ENCODE results near the gene NSD2.

The NSD2 gene

GRCh38 chr4:1973218-1973617, 102.0 kb downstream of the NSD2 start:
- no peak for DNase-seq

DNA sequence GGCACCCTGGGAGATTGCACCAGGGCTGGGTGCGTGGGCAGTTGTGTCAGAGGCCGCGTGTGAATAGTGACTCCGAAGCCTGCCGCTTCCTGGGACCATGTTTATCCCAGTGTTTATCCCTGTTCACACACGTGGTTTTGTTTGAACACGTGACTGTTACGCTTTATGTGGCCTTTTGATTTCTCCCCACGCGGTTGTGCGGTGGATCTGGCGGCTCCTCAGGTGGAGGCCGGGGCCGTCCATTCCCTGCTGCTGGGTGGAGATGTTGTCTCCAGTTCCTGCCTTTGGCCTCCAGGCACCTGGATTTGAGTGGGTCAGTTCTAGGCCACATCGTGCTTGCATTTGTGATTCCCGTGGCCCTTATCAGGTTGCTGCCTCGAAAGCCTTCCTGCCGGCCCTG, 102.5 kb downstream of the NSD2 start:
- no peak for DNase-seq

DNA sequence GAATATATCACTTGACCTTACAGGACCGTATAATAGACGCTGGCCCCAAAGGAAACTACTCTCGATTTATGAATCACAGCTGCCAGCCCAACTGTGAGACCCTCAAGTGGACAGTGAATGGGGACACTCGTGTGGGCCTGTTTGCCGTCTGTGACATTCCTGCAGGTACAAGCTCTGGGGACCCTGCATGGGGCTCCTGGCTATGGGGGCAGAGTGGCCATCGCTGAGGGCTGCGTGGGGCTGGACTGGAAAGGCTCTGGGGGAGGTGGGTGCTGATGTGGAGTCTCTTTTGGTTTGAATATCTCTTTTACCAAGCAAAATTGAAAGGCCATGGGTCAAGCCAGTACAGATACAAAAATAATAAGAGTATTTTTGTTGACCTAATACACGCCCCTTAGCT, 103.6 kb downstream of the NSD2 start:
- no peak for DNase-seq

DNA sequence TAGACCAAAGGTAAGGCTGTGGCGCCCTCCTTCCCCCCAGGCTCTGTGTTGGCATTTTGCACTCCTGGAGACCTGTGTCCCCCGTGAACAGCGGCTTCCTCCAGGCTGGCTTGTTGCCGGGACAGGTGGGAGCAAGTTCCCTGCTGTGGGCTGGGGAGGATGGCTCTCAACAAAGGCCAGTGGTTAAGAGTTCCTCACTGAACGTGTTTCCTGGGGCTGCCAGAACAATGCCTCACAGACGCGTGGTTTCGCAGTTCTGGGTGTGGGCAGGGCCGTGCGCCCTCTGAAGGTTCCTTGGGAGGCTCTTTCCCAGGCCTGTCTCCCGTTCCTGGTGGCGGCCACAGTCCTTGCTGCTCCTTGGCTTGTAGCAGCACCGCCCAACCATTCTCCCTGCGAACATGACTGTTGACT, 104.2 kb downstream of the NSD2 start:
- DNase-seq = no peak

GRCh38 chr4:1975880-1976279, 104.7 kb downstream of the NSD2 start:
- no peak for DNase-seq

- DNase-seq = no peak
Observed at GRCh38 chr4:1976416-1977352, 105.5 kb downstream of the NSD2 start.

DNA sequence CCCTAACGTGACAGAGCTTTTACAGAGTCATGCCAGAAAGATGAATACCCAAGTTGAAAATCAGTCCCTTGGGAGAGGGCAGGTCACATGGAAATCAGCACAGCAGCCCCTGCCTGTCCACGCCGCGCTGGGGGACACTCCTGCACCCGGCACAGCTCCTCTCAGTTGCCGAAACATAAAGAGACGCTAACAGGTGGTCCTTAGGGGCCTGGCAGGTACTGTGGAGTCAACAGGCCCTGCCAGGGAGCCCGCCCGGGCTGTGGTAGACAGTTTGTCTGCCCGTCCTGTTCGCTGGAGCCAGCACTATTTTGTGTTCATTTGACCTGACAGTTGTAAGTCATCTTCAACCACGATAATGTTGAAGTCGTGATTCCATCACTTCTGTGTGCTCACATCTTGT, 107.0 kb downstream of the NSD2 start:
- DNase-seq = no peak

GRCh38 chr4:1978741-1979476, 107.7 kb downstream of the NSD2 start:
- no peak for DNase-seq

GRCh38 chr4:1979477-1980196, 108.4 kb downstream of the NSD2 start:
- no peak for DNase-seq

DNA sequence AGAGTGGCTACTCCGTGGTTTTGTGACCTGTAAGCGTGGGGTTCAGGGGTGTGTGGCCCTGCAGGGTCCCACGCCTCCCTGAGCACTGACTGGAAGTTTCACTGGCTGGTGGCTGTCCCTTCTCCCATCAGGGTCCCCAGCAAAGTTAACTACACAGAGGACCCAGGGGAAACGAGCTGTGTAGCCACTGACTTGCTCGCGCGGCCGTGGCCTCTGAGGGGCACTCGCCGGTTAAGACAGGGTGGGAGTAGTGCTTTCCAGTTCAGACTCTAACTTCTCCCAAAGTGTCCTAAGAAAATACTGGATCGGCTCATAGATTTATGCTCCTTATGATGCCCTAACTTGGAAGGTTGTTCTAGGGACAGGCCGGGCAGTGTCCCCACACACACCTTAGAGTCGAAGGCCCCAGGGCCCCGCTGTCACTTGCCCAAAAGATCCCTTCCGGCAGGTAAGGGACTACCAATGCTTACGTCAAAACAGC, 109.4 kb downstream of the NSD2 start:
- no peak for DNase-seq

GRCh38 chr4:1981251-1982058, 110.3 kb downstream of the NSD2 start:
- peak; percentile 54 for DNase-seq

GRCh38 chr4:1982124-1983052, 111.2 kb downstream of the NSD2 start:
- no peak for DNase-seq

DNA sequence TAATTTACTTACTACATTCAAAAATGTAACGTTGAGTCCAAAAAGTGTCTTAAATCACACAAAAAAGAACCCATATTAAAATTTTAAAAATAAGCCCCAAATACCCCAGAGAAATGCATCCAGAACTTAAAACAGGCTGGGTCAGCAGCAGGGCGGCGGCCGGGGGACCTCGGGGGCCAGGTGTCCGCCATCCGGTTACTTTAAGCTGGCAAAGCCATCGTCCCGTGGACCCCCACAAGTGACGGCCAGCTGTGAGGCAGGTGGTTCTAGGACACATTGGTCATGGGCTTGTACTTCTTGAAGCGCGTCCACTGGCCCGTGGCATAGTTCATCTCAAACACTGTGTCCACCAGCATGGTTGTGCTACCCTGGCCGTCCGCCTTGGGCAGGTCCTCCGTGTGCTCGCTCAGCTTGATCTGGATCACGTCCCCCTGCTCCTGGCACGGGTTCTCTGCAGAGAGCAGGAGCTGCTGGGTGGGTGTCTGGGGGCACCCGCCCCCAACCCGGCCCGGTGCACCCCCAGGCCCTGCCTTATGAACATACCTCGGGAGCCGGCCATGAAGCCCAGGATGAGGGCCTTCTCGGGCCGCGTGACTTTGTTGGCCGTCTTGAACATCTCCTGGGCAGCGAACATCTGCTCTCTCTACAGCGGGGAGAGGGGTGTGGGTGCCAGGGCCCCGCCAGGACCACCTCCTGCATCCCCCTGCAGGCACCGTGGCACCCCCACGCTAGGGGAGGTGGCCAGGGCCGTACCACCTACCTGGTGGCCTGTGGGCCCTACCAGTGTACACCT, 112.1 kb downstream of the NSD2 start:
- no peak for DNase-seq

DNA sequence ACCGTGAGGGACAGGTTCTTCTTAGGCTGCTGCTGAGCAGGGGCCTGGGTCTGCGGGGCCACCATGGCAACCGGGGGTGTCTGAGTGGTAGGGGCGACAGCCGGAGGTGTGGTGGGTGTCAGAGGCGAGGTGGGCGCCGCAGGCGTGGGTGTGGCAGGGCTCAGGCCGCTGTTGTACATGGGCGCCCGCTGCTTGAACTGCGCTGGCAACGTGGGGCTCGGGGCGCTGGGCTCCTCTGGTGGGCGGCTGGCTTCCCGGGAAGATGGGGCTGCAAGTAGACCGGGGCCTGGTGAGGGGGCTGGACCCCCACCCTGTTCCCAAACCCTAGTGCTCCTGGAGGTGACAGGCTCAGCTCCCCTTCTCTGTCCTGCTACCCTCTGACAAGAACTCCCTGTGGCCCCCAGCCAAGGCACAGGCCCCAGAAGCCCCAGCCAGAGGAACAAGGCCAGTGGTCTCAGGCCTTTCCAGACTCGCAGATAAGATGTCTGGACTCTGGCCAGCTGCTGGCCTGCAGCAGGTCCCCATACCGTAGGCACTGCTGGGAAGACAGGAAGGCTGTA, 112.7 kb downstream of the NSD2 start:
- no peak for DNase-seq

DNA sequence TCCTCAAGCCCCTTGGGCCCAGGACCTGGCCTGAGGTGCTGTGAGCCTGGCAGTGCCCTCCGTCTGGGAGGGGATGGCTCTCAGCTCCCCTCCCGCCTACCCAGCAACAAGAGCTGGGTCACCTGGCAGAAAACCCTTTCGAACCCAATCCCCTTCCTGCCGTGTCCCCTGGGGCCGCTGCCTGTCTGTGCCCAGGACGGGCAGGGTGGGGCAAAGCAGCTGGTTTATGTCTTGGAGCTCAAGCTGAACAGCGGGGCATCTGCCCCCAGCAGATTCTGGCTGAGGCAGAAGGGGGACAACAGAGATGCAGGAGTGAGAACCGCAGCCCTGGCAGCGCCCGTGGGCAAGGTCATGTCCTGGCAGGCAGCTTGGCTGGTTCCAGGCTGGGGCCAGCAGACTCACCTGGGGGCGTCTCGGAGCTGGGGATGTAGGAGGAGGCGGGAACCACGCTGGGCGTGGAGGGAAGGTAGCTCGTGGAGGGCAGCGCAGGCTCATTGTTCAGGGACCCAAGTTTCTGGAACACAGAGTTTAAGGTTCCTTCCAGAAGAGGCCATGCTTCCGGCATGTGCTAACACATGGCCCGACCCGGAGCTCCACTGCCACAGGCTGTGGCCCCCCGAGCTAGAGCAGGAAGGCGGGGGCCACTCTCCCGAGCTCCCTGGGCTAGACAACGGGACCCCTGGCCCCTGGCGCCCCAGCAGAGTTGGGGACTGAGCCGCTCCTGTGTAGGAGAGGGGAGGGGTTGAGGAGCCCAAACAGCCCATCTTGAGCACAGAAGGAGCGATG, 113.4 kb downstream of the NSD2 start:
- DNase-seq = no peak

DNA sequence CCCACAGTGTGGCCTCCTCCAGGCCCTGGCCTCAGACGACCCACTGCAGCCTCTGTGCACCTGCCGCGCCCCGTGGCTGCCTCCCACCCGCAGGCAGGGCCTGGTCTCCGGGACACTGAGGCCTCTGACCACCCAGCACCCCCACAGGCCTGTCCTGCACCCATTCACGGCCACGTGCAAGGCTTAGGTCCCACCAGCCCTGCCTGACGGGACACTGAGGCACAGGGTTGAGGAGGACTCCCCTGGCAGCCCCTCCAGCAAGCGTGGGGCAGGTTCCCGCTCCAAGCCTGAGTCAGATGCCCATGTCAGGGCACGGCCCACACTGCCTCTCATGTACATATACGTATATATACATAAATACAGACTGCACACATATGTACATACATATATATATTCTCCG, 114.1 kb downstream of the NSD2 start:
- no peak for DNase-seq

DNA sequence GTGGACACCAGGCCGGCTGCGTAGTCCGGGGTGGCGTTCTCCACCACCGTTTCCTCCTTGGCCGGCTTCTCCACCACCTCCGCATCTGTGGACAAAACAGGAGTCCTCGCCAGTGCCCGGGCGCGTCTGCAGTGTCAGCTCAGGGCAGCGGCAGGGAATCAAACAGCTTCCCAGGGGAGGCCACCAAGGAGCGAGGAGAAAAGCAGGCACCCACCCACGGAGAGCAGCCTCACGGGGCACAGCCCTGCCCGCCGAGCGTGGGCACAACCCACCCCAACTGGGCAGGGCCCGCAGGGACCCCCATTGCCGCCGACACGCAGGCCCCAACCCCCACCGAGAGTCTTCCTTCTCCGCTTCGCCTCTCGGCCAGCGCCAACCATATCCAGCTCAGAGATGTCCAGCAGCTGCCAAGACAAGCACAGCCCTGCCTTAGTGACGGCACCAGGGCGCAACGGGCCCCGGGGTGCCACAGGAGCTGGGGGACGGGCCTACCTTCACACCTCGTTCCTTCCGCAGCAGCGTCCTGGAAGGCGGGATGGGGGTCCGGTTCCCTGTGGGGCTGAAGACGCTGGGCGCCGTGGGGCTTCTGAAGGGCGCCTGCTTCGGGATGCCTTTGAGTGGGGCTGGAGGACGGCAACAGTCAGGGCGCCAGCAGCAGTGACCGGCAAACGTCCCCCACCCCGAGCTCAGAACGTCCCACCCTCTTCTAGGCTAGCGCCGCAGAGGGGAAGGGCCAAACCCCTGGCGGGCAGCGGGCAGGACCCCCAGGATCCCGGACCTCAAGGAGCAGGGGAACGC, 114.8 kb downstream of the NSD2 start:
- DNase-seq = no peak

- no peak for DNase-seq
Observed at GRCh38 chr4:1986578-1987210, 115.5 kb downstream of the NSD2 start.

Data from hematopoietic multipotent progenitor cell treated with erythropoietin and hydrocortisone succinate and interleukin-3 and kit ligand, for 8 days (in vitro differentiated cells).